DMS53 (cell line): ENCODE results near the gene CCN5.
"Not testable (repeated sequence)": the region's sequence is repeated elsewhere in the genome, so short reads cannot be mapped to it uniquely, and the experiment has no call there.

ENCODE experiments used
- DNase-seq: peaks from one replicate; lab custom pipeline; 2025; lab: John Stamatoyannopoulos, UW

Gene CCN5

DNA sequence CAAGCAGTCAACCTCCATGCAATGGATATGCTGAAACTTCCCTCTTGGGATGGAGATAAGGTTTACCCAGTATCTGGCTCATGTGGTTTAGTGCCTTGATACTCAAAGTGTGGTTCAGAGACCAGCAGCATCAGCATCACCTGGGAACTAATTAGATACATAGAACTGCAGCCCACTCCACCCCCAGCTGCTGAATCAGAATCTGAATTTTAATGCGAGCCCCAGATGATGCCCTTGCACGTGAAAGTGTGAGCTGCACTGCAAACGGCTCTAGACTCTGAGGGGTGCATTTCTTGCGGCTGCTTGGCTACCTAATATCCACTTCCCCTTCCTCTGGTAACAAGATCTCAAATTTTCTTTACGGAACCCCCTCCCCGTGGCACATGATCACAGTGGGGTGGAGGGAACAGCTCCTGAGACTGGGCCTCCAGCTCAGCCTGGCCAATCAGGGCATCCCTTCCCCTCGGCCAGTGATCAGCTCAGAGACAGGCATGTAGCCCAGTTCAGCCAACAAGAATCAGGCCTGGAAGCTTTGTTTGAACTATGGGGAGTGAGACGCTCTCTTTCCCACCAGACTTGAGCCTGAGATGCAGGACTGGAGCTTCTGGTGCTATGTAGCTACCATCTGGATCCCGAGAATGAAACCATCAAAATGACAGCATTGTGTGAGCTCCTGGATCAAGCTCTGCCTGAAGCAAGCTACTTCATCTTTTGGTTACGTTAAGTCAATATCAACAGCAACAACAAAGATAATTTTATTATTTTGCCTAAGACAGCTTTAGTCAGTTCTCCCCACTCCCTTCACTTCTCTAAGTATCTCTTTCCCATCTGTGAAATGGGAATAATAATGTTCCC lies 43.3 kb downstream of the CCN5 start:
- no peak for DNase-seq

DNA sequence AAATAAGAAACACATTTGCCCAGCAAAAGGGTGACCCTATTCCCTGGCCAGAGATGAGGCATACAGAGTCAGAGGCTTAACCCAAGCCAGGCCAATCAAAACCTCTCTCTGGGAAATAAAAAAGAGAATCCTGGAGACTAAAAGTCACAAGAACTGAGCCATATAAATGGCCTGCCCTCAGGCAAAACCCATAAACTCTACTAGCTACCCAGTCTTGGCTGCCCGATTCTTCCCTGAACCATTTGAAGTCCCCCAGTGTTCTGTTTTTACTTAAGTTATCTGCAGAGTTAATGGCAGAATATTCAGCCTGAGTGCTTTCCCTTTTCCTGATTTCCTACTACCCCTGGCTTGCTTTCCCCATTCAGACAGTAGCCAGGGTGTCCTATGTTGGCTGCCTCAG lies 44.4 kb downstream of the CCN5 start:
- no peak for DNase-seq

- no peak for DNase-seq
Observed at GRCh38 chr20:44761423-44761822, 46.3 kb downstream of the CCN5 start.

GRCh38 chr20:44762466-44763140 lies 47.4 kb downstream of the CCN5 start:
- DNase-seq, result no peak

- DNase-seq, result not testable (repeated sequence)
Observed at GRCh38 chr20:44763798-44764197, 48.6 kb downstream of the CCN5 start.

DNA sequence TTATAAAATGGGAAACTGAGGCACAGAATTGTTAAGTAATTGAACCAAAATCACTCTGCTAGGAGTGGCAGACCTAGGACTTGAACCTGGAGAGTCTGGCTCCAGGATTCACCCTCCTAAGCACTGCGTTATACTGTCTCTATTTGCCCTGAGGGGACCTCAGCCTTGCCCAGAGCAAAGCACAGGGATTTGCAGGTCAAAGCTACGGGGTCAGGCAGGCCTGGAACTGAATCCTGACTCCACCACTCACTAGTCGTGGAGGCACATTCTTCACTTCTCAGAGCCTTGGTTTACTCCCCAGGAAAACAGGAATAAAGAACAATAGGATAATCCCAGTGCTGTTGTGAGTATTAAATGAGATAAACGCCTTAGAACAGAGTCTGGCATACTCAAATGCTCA lies 49.9 kb downstream of the CCN5 start:
- no peak for DNase-seq

- peak; percentile 28 for DNase-seq
Observed at GRCh38 chr20:44765701-44766347, 50.7 kb downstream of the CCN5 start.

DNA sequence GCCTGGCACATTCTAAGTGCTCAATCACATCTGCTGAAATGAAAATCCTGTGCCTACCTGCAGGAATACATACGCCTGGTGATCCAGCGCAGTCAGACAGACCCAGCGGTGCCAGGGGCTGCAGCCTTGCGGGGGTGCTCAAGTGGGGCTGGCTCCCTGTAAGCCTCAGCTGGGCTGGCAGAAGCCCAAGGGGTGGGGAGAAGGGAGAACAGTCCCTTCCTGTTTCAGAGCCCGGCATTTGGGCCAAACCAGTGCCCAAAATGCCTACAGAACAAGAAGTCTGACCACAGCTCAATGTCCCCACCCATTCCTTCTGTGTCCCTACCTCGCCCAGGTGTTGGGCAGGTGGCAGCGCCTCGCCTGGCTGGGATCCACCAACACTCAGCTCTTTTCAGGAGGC lies 53.1 kb downstream of the CCN5 start:
- DNase-seq, result no peak

- DNase-seq, result no peak
Observed at GRCh38 chr20:44768854-44769480, 53.8 kb downstream of the CCN5 start.

DNA sequence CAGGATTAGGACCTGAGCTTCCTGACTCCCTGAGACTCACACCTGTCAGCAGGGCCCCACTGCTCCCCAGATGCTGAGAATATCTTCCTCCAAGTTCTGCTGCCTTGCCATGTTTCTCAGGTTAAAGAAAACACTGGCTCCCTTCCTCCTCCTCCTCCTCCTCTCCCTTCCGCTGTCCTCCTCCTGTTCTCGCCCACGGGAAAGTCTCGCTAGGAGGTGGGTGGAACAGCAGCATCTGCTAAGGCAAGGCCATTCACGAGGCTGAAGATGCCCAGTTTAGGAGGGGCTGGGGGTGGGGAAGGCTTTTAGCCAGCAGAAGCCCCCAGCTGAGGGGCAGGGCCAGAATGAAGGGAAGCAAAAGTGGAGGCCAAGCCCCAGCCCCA lies 54.3 kb downstream of the CCN5 start:
- no peak for DNase-seq

DNA sequence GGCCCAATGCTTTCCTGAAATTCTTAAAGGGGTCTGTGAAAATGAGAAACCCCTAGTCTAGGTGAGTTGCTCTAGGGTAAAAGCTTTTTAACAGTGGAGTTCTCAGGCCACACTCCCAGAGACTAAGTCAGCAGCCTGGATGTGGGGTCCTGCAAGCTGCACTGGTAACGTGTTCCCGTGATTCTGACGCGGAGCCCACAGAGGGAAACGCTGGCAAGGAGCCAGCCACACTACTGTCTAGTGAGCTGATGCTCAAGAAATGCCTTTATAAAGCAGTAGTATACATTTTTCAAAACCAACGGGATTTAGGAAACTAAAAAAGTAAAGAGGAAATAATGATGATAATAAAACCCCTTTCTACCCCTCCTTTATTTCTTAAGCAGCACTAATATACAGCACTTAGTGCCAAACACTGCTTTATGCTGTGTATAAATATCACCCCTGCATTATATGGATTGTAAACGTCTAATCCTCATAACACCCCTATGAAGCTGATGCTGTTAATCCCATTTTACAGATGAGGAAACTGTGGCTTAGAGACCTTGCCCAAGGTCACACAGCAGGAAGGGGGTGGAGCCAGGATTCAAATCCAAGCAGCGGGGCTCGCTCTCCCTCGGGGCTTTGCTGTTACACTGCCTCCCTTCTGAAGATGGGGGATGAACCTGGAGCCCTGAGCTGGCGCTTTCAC lies 55.5 kb downstream of the CCN5 start:
- DNase-seq, result no peak

DNA sequence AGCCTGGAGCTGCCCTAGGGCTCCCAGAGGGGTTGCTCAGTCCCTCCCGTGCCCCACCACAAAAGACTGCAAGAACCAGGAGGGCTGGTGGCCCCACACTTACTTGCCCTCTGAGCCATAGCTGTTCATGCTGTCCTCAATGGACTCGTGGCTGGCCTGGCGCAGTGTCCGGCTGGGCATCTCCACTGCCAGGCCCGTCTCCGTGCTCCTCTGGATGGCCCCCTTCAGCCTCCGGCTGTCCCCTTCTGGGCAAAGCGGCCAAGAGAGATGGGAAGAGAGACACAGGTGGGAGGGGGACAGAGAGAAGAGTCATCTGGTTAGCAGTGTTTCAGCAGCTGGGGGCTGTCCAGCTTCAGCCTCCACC lies 56.0 kb downstream of the CCN5 start:
- no peak for DNase-seq

DNA sequence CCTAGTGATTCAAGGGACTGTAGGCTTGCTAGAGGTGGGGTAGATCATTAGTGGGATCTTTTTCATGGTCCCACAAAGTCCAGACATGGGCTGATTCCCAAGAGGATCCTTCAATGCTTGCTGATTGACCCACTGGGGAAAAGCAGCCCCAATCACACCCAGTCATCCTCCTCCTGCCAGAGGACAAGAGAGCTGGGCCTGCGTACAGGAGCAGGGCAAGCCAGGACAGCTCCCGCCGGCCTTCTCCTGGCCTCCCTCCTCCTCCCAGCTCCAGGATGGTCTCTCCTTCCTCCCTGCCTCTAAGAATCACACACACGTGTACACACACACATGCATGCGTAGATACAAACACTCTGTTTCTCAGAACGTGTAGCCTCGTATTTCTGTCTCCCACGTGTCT lies 57.5 kb downstream of the CCN5 start:
- no peak for DNase-seq

- no peak for DNase-seq
Observed at GRCh38 chr20:44773070-44773829, 58.1 kb downstream of the CCN5 start.

DNA sequence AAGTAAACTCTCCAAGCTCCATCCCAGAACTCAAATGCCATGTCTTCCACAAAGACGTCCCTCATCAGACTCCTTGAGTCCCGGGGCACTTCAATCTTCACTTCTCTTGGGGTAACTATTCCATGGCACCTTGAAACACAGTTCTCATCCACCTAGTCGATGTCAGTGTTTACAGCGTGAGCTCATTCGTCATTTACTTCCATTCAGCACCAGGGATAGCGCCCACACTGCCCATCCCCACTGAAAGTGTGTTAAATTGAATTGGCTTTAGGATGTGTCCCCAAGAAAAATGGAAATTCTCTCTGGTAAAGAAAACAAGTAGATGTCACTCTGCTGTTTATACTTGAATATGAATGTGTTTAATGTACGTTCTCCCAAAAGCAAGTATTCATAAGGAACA lies 61.8 kb downstream of the CCN5 start:
- peak; percentile 31 for DNase-seq
